H9 (cell line): ENCODE data around the gene ACOT7. TPM values are rescaled to one million over a fixed set of nuclear protein-coding genes. Genes with fewer than 3 reads are reported as not detected.

Source experiments
- DNase-seq: peaks from one replicate; pipeline ENCODE4 v3.0.0-alpha.2; 2017
- H2AFZ ChIP-seq: one replicate; pipeline ENCODE4 v1.6.1; 2013; ENCODE audit warnings: mild to moderate bottlenecking, low read length, control low read depth, moderate library complexity
- H2AK5ac ChIP-seq: 2 replicates; pipeline ENCODE4 v1.6.1; 2013; ENCODE audit warnings: low read length, control low read depth, mixed read lengths; ENCODE audit not compliant: insufficient read length
- H2BK120ac ChIP-seq: one replicate; pipeline ENCODE4 v1.6.1; 2013; ENCODE audit warnings: low read depth, mild to moderate bottlenecking, low read length, control low read depth, inconsistent platforms; ENCODE audit not compliant: poor library complexity, severe bottlenecking
- H2BK12ac ChIP-seq: 2 replicates; pipeline ENCODE4 v1.6.1; 2013; ENCODE audit warnings: low read length, control low read depth, mixed read lengths, low read depth; ENCODE audit not compliant: insufficient read length
- H2BK15ac ChIP-seq: 2 replicates; pipeline ENCODE4 v1.6.1; 2013; ENCODE audit warnings: low read depth, low read length, control low read depth
- H2BK20ac ChIP-seq: one replicate; pipeline ENCODE4 v1.6.1; 2013; ENCODE audit warnings: low read depth, mild to moderate bottlenecking, low read length, control low read depth, inconsistent platforms; ENCODE audit not compliant: poor library complexity, severe bottlenecking
- H2BK5ac ChIP-seq: 2 replicates; pipeline ENCODE4 v1.6.1; 2013; ENCODE audit warnings: low read length, control low read depth, mixed read lengths; ENCODE audit not compliant: insufficient read length
- H3K14ac ChIP-seq: 2 replicates; pipeline ENCODE4 v1.6.1; 2013; ENCODE audit warnings: low read length, control low read depth; ENCODE audit not compliant: insufficient read depth
- H3K18ac ChIP-seq: 2 replicates; pipeline ENCODE4 v1.6.1; 2013; ENCODE audit warnings: low read depth, mild to moderate bottlenecking, mixed read lengths, low read length, control low read depth; ENCODE audit not compliant: insufficient read length
- H3K23ac ChIP-seq: 2 replicates; pipeline ENCODE4 v1.6.1; 2013; ENCODE audit warnings: low read length, control low read depth, mixed read lengths, low read depth; ENCODE audit not compliant: insufficient read length
- H3K23me2 ChIP-seq: 2 replicates; pipeline ENCODE4 v1.6.1; 2013; ENCODE audit warnings: low read depth, mild to moderate bottlenecking, mixed read lengths, low read length, control low read depth; ENCODE audit not compliant: insufficient read length, poor library complexity, severe bottlenecking
- H3K27ac ChIP-seq: 2 replicates; pipeline ENCODE4 v1.5.1; 2013; ENCODE audit warnings: low read length, control low read depth, mixed read lengths, low read depth; ENCODE audit not compliant: insufficient read length
- H3K27me3 ChIP-seq: 2 replicates; pipeline ENCODE4 v1.6.1; 2013; ENCODE audit warnings: low read length, control low read depth, inconsistent platforms; ENCODE audit not compliant: insufficient read depth
- H3K4ac ChIP-seq: 2 replicates; pipeline ENCODE4 v1.6.1; 2013; ENCODE audit warnings: low read depth, mild to moderate bottlenecking, control low read depth, inconsistent platforms, low read length, moderate library complexity
- H3K4me1 ChIP-seq: 2 replicates; pipeline ENCODE4 v1.6.1; 2013; ENCODE audit warnings: low read length, control low read depth, inconsistent platforms; ENCODE audit not compliant: insufficient read depth
- H3K4me2 ChIP-seq: 2 replicates; pipeline ENCODE4 v1.6.1; 2013; ENCODE audit warnings: low read length, control low read depth, mixed read lengths; ENCODE audit not compliant: insufficient read length, insufficient read depth
- H3K56ac ChIP-seq: 2 replicates; pipeline ENCODE4 v1.6.1; 2013; ENCODE audit warnings: low read depth, mild to moderate bottlenecking, mixed read lengths, low read length, control low read depth; ENCODE audit not compliant: insufficient read length
- H3K79me1 ChIP-seq: 2 replicates; pipeline ENCODE4 v1.6.1; 2013; ENCODE audit warnings: low read depth, mild to moderate bottlenecking, moderate library complexity, low read length, control low read depth, inconsistent platforms; ENCODE audit not compliant: insufficient read depth, poor library complexity, severe bottlenecking
- H3K79me2 ChIP-seq: 2 replicates; pipeline ENCODE4 v1.6.1; 2013; ENCODE audit warnings: low read length, control low read depth, inconsistent platforms; ENCODE audit not compliant: insufficient read depth
- H3K9ac ChIP-seq: 2 replicates; pipeline ENCODE4 v1.6.1; 2013; ENCODE audit warnings: low read length, control low read depth, mixed read lengths; ENCODE audit not compliant: insufficient read length; ENCODE audit errors: extremely low read depth
- H3K9me3 ChIP-seq: one replicate; pipeline ENCODE4 v1.6.1; 2013; ENCODE audit warnings: low read depth, low read length, inconsistent platforms; ENCODE audit not compliant: control insufficient read depth
- H3T11ph ChIP-seq: one replicate; pipeline ENCODE4 v1.6.1; 2013; ENCODE audit warnings: mild to moderate bottlenecking, low read length, control low read depth, inconsistent platforms
- H4K20me1 ChIP-seq: one replicate; pipeline ENCODE4 v1.6.1; 2013; ENCODE audit not compliant: control insufficient read depth, insufficient read length, insufficient read depth
- H4K5ac ChIP-seq: 2 replicates; pipeline ENCODE4 v1.6.1; 2013; ENCODE audit warnings: low read depth, mild to moderate bottlenecking, mixed read lengths, low read length, control low read depth; ENCODE audit not compliant: insufficient read length
- H4K8ac ChIP-seq: replicated peaks from 2 replicates; pipeline ENCODE4 v1.6.1; 2013; ENCODE audit warnings: low read length, control low read depth, mixed read lengths, low read depth; ENCODE audit not compliant: insufficient read length
- H4K91ac ChIP-seq: 2 replicates; pipeline ENCODE4 v1.6.1; 2013; ENCODE audit warnings: low read depth, mild to moderate bottlenecking, moderate library complexity, mixed read lengths, low read length, control low read depth; ENCODE audit not compliant: insufficient read length
- H3K27ac Mint-ChIP-seq, 3 experiments: 2 replicates in 2 of 3; 3 replicates in 1 of 3; pipeline ENCODE4 v1.8.0; 2020 to 2021; ENCODE audit warnings: mixed read lengths in 3 of 3, mild to moderate bottlenecking in 1 of 3, moderate library complexity in 1 of 3
- H3K27me3 Mint-ChIP-seq: 2 replicates; pipeline ENCODE4 v1.8.0; 2021; ENCODE audit warnings: low read depth, mild to moderate bottlenecking, moderate library complexity, mixed read lengths
- H3K36me3 Mint-ChIP-seq, 3 experiments: 2 replicates in 2 of 3; 3 replicates in 1 of 3; pipeline ENCODE4 v1.8.0; 2020 to 2021; ENCODE audit warnings: low read depth in 3 of 3, mixed read lengths in 3 of 3; ENCODE audit not compliant: insufficient read depth in 1 of 3
- H3K4me1 Mint-ChIP-seq, 2 experiments: 2 replicates each; pipeline ENCODE4 v1.8.0; 2020; ENCODE audit warnings: mixed read lengths in 2 of 2
- H3K4me3 Mint-ChIP-seq, 2 experiments: 2 replicates in 1 of 2; 3 replicates in 1 of 2; pipeline ENCODE4 v1.8.0; 2020 to 2021; ENCODE audit warnings: mild to moderate bottlenecking in 2 of 2, mixed read lengths in 2 of 2, moderate library complexity in 1 of 2
- H3K9me3 Mint-ChIP-seq, 2 experiments: 2 replicates in 1 of 2; 3 replicates in 1 of 2; pipeline ENCODE4 v1.8.0; 2020; ENCODE audit warnings: mild to moderate bottlenecking in 2 of 2, mixed read lengths in 2 of 2, moderate library complexity in 1 of 2
- WGBS: extraction: QIAGEN DNeasy Blood & Tissue Kit; methylation state at CpG from one replicate; pipeline ENCODE4 v1.1.7; 2013; ENCODE audit warnings: missing lambda C conversion rate, low lambda C conversion rate, mixed read lengths; ENCODE audit not compliant: insufficient read length; ENCODE audit errors: extremely low coverage; 5-methylcytosine and 5-hydroxymethylcytosine counted together
- total RNA-seq: library from RNA; stranded (reverse); gene quantifications from 2 replicates; pipeline ENCODE4 v1.2.1, GENCODE V29; 2021
- TF ChIP-seq, protein P1 (sequence below): fragments of 200-600 bp; sonication (generic); conservative IDR thresholded peaks from 3 replicates; pipeline ENCODE4 v1.8.0; 2021; ENCODE audit warnings: antibody characterized with exemption, mild to moderate bottlenecking

Gene ACOT7
- total RNA-seq, 1 experiment from 2014 or later = 87.4 TPM

- no peak overlapping the region for H3K9ac ChIP-seq
- no peak overlapping the region for H3K27ac ChIP-seq
- no peaks in the 10 kb centered on the region for H4K20me1 ChIP-seq
- no peak overlapping the region for H4K91ac ChIP-seq
- no peaks in the 10 kb centered on the region for H3K9me3 ChIP-seq
- peaks cover 8 to 20% (median 9%) of the 10 kb centered on the region in 3 experiments; a peak in 6 of 7 replicates for H3K36me3 Mint-ChIP-seq
- H3K79me1 ChIP-seq = no peaks in the 10 kb centered on the region
- no peak overlapping the region for H3K18ac ChIP-seq
- H2AFZ ChIP-seq = no peak overlapping the region
- no peak overlapping the region for H3T11ph ChIP-seq
- no peak overlapping the region for H3K56ac ChIP-seq
- no CpG with 5 or more reads among the region's 22 CpGs for WGBS
- no peak overlapping the region for H2BK120ac ChIP-seq
- no peak overlapping the region for H4K8ac ChIP-seq
- no peaks in the 10 kb centered on the region for H3K27me3 ChIP-seq
- no peaks in the 10 kb centered on the region for H3K9me3 Mint-ChIP-seq
- no peaks in the 10 kb centered on the region; the same call in 1 of the 2 replicates for H3K79me2 ChIP-seq
- H2BK12ac ChIP-seq = no peak overlapping the region
- no peak overlapping the region; the same call in 1 of the 2 replicates for H3K14ac ChIP-seq
- TF ChIP-seq, protein P1, sequence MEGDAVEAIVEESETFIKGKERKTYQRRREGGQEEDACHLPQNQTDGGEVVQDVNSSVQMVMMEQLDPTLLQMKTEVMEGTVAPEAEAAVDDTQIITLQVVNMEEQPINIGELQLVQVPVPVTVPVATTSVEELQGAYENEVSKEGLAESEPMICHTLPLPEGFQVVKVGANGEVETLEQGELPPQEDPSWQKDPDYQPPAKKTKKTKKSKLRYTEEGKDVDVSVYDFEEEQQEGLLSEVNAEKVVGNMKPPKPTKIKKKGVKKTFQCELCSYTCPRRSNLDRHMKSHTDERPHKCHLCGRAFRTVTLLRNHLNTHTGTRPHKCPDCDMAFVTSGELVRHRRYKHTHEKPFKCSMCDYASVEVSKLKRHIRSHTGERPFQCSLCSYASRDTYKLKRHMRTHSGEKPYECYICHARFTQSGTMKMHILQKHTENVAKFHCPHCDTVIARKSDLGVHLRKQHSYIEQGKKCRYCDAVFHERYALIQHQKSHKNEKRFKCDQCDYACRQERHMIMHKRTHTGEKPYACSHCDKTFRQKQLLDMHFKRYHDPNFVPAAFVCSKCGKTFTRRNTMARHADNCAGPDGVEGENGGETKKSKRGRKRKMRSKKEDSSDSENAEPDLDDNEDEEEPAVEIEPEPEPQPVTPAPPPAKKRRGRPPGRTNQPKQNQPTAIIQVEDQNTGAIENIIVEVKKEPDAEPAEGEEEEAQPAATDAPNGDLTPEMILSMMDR = no peak
- H3K4me3 Mint-ChIP-seq = no peak overlapping the region
- H3K4me1 Mint-ChIP-seq = peaks cover 21 to 47% of the 10 kb centered on the region in 2 experiments
- peaks cover 3% of the 10 kb centered on the region; the same call in 1 of the 2 replicates for H3K4me1 ChIP-seq
- no peak for DNase-seq
- no peaks in the 10 kb centered on the region for H3K23me2 ChIP-seq
- H4K5ac ChIP-seq = no peak overlapping the region
- H3K4me2 ChIP-seq = no peak overlapping the region
- no peak overlapping the region for H3K23ac ChIP-seq
- no peak overlapping the region for H2BK5ac ChIP-seq
- H2AK5ac ChIP-seq = no peak overlapping the region
- H2BK20ac ChIP-seq = no peak overlapping the region
- peak overlapping the region in 2 of 3 experiments; percentile 36 to 42; a peak in 4 of 7 replicates for H3K27ac Mint-ChIP-seq
- H3K4ac ChIP-seq = no peak overlapping the region
- H3K27me3 Mint-ChIP-seq = no peaks in the 10 kb centered on the region
- no peak overlapping the region for H2BK15ac ChIP-seq
These were observed 56.6 kb downstream of the ACOT7 start for GRCh38 chr1:6336776-6337622.
